ENCODE measurements around the gene ADSL. TPM values are rescaled to one million over a fixed set of nuclear protein-coding genes. Genes with fewer than 3 reads are reported as not detected.

Gene ADSL
- total RNA-seq, 4 donors from 2014 or later: 32.2 to 163 (median 37.4) TPM

DNA sequence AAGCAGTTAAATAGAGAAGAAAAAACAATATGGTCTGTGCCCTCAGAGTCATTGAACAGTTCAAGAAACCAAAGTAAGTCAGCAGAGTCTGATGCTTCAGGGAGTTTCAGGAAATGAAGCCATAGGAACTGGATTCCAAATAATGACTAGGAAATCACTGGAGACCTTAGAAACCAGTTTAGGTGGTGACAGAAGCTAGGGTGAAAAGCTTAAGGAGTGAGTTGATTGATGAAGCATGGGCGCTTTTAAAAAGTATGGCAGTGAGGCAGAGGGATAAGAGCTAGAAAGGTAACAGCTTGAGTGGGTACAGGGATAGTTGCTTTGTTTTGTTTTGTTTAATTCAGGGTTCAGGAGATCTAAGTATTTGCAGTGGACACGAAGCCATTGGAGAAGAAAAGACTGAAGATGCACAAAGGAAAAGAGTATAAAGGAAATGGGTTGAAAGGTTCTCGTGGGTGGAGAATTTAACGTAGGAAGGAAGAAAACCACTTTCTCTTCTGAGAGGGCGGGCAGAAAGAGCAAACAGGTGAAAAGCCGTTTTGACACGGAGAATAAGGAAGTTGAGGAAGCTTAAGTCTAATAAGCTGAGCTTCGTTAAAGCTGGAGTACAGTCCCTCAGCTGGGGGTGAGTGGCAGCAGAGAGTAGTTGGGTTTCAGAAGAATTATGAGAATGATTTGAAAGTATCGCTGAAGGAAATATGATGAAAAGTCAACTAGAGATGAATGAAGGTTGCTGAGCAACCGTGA, 38.9 kb downstream of the ADSL start:
- no peaks in the 10 kb centered on the region for H3K9me3 ChIP-seq
- peaks cover 0 to 6% (median 3%) of the 10 kb centered on the region in 4 donors for H3K4me1 ChIP-seq
- peak in 1 of 3 donors; percentile 45 for DNase-seq
- no peaks in the 10 kb centered on the region for H3K27me3 ChIP-seq
- peak overlapping the region; percentile 26 to 74 (median 43) for H3K27ac ChIP-seq
- no peak for TF ChIP-seq POLR2A (IDR thresholded peaks at IDR 0.05)
- peak overlapping the region in 3 of 4 donors; percentile 18 to 26 (median 25) for H3K4me3 ChIP-seq
- H3K36me3 ChIP-seq: no peaks in the 10 kb centered on the region

DNA sequence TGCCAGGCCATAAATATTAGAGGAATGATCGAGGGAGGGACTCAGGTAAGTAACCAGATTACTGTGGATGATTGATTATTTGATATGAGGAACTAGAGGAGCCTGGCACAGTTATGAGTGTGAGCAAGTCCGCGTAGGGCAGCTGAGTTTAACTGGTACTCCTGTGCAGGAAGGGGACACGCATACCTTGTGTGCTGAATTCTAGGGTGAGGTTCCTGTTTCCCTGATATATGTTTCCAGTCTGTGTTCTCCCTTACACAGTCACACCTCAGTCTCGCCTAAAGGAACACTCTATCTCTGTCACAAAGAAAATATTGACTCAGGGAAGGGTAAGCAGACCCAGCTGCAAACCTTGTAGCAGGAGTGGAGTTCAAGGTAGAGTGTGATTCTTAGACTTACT, 41.4 kb downstream of the ADSL start:
- no peaks in the 10 kb centered on the region for H3K36me3 ChIP-seq
- no peaks in the 10 kb centered on the region for H3K9me3 ChIP-seq
- no peaks in the 10 kb centered on the region for H3K27me3 ChIP-seq
- H3K4me3 ChIP-seq: no peak overlapping the region
- peak in 1 of 2 donors; percentile 14 for TF ChIP-seq POLR2A (IDR thresholded peaks at IDR 0.05)
- TF ChIP-seq, protein P1, sequence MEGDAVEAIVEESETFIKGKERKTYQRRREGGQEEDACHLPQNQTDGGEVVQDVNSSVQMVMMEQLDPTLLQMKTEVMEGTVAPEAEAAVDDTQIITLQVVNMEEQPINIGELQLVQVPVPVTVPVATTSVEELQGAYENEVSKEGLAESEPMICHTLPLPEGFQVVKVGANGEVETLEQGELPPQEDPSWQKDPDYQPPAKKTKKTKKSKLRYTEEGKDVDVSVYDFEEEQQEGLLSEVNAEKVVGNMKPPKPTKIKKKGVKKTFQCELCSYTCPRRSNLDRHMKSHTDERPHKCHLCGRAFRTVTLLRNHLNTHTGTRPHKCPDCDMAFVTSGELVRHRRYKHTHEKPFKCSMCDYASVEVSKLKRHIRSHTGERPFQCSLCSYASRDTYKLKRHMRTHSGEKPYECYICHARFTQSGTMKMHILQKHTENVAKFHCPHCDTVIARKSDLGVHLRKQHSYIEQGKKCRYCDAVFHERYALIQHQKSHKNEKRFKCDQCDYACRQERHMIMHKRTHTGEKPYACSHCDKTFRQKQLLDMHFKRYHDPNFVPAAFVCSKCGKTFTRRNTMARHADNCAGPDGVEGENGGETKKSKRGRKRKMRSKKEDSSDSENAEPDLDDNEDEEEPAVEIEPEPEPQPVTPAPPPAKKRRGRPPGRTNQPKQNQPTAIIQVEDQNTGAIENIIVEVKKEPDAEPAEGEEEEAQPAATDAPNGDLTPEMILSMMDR (IDR thresholded peaks at IDR 0.05): no peak
- peak in 1 of 3 donors; percentile 56 for DNase-seq
- peaks cover 0 to 6% (median 3%) of the 10 kb centered on the region in 4 donors for H3K4me1 ChIP-seq
- H3K27ac ChIP-seq: peak overlapping the region in 2 of 4 donors; percentile 47 to 48

DNA sequence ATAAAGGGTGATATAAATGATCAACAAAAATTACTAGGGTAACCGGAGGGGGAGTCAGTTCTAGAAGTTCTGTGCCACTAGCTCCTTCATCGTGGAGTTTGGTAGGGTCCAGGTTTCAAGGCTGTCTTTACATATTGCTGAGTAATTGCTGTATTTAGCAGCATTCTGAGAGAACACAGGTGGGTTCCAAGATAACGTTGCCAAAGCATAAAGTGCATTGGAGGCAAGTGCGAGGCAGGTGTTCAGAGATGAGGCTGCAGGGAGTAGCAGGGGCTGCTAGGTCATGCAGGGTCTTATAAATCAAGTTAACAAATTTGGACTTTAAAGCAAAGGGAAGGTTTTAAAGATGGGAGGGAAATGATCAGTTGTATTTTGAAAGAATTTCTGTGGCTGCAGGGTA, 41.9 kb downstream of the ADSL start:
- no peak for DNase-seq
- TF ChIP-seq, protein P1 (IDR thresholded peaks at IDR 0.05): no peak
- no peak for TF ChIP-seq POLR2A (IDR thresholded peaks at IDR 0.05)
- Histone ChIP-seq H3K9me3 (no peaks in the 10 kb centered on the region), H3K4me1 (peaks cover 0 to 6% (median 3%) of the 10 kb centered on the region in 4 donors), H3K27ac (peak overlapping the region in 2 of 4 donors; percentile 47 to 48), H3K36me3 (no peaks in the 10 kb centered on the region), H3K4me3 (no peak overlapping the region), H3K27me3 (no peaks in the 10 kb centered on the region)

DNA sequence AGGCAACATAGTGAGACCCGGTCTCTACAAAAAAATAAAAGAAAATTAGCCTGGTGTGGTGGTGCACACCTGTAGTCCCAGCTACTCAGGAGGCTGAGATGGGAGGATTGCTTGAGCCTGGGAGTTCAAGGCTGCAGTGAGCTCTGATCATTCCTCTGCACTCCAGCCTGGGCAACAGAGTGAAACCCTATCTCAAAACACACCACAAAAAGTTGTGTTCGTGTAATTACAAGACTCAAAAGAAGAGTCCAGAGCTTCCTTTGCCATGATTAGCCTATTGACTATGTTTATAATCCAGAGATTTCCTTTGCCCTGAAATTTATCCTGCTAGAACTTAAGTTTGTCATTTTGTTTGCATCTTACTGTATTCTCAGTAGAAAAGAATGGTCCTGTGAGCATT, 45.1 kb downstream of the ADSL start:
- TF ChIP-seq POLR2A (IDR thresholded peaks at IDR 0.05): no peak
- TF ChIP-seq, protein P1 (IDR thresholded peaks at IDR 0.05): no peak
- no peak overlapping the region for H3K27ac ChIP-seq
- H3K9me3 ChIP-seq: no peaks in the 10 kb centered on the region
- no peaks in the 10 kb centered on the region for H3K36me3 ChIP-seq
- no peaks in the 10 kb centered on the region for H3K4me1 ChIP-seq
- no peak for DNase-seq
- no peak overlapping the region for H3K4me3 ChIP-seq
- no peaks in the 10 kb centered on the region for H3K27me3 ChIP-seq

DNA sequence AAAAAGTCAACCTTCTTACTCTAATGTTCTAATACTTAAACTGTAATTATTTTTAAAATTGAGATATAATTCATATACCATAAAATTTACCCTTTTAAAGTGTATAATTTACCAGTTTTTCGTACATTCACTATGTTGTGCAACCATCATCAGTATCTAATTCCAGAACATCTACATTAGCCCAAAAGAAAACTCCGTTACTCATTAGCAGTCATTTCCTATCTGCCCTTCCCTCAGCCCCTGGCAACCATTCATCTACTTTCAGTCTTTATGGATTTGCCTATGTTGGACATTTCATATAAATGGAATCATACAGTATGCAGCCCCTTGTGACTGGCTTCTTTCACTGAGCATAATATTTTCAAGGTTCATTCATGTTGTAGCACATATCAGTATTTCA, 46.3 kb downstream of the ADSL start:
- Histone ChIP-seq H3K9me3 (no peaks in the 10 kb centered on the region), H3K4me1 (no peaks in the 10 kb centered on the region), H3K27me3 (no peaks in the 10 kb centered on the region), H3K4me3 (no peak overlapping the region), H3K36me3 (no peaks in the 10 kb centered on the region), H3K27ac (no peak overlapping the region)
- TF ChIP-seq, protein P1 (IDR thresholded peaks at IDR 0.05): no peak
- TF ChIP-seq POLR2A (IDR thresholded peaks at IDR 0.05): no peak
- no peak for DNase-seq

DNA sequence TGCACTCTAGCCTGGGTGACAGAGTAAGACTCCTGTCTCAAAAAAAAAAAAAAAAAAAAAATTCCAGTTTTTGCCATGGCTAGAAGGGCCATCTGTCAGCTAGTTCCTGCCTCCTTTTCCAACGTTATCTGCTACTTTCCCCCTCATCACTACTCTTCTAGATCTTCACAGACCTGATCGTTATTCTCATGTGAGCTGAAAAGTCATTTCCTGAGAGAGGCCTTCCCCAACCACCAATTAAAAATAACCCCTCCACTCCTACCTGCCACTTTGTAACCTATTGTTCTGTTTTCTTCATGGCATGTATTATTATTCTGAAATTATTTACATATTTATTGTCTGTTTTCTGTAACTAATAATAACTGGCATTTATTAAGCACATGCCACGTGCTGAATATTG, 48.3 kb downstream of the ADSL start:
- no peaks in the 10 kb centered on the region for H3K4me1 ChIP-seq
- no peaks in the 10 kb centered on the region for H3K27me3 ChIP-seq
- H3K9me3 ChIP-seq: no peaks in the 10 kb centered on the region
- no peak for DNase-seq
- TF ChIP-seq, protein P1 (IDR thresholded peaks at IDR 0.05): no peak
- TF ChIP-seq POLR2A (IDR thresholded peaks at IDR 0.05): no peak
- no peak overlapping the region for H3K27ac ChIP-seq
- H3K36me3 ChIP-seq: no peaks in the 10 kb centered on the region
- H3K4me3 ChIP-seq: no peak overlapping the region
